A204.1 (cell line): ENCODE measurements around the gene IVD.
"Not testable (repeated sequence)": the region's sequence is repeated elsewhere in the genome, so short reads cannot be mapped to it uniquely, and the experiment has no call there.

ENCODE experiments used
- FAIRE-seq: peaks from 2 replicates; lab custom pipeline; 2012; peaks lifted over from hg19 to GRCh38; lab: Jason Lieb, UNC

The IVD gene

DNA sequence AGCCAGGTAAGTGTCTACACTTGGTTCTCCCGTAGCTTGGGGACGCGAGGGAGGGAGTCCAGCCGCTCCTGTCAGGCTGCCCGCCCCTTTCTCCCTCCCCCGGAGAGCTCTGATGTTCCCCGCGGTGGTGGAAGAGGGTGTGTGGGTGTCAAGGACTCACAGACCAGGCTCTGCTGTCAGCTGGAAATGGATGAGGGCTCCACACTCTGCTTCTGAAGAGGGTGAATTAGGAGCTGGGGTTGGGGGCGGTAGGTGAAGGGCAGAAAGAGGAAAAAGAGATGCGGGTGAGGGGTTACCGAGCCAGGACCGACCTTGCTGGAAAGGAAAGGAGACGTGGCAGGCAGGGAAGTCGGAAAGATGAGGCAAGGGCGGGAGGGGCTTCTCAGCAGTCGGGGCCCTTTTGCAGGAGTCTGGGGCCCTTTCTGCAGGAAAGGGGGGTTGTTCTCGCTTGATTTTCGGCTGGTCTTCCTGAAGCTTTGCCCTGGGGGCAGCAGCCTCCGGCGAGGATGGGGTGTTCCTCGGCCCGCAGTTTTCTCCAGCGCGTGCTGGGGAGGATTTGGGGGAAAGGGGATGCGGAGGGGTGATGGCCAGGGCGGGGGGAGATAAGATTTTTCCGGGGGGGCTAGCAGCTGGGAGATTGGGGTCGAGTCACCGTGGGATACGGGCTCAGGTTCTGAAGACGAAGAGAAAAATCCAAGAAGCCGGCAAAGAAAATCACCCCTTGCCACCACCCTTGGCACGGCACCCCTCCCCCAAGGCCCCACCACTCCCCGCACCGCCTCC is 34.6 kb downstream of the IVD start:
- no peak for FAIRE-seq

GRCh38 chr15:40440743-40441564 is 35.4 kb downstream of the IVD start, which contains the start of gene BAHD1:
Gene BAHD1 (plus strand): TSS chr15:40440953. CDS start chr15:40458465, 17,512 bp downstream.
- peak; percentile 49 for FAIRE-seq

GRCh38 chr15:40441565-40442531 is 36.3 kb downstream of the IVD start:
- no peak for FAIRE-seq

- no peak for FAIRE-seq
These were observed 37.7 kb downstream of the IVD start for GRCh38 chr15:40443255-40443654.

DNA sequence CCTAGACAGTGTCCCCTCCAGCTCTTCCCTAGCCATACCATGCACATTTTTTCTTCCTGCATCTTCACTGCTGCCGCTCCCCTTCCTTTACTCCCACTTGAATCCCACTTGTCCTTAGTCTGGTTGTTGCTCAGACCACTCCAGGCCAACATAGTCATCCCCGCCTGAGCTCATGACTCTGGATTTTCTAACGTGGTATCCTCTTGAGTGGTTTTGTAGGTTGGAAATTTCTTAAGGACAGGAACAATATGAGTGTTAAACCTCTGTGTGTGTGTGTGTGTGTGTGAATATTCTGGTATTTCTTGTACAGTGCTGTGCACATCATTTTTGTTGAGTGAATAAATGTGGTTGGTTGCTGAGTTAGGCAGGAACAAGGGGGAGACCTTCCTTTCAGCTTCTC is 38.3 kb downstream of the IVD start:
- no peak for FAIRE-seq

- FAIRE-seq: no peak
These were observed 39.1 kb downstream of the IVD start for GRCh38 chr15:40444736-40445135.

DNA sequence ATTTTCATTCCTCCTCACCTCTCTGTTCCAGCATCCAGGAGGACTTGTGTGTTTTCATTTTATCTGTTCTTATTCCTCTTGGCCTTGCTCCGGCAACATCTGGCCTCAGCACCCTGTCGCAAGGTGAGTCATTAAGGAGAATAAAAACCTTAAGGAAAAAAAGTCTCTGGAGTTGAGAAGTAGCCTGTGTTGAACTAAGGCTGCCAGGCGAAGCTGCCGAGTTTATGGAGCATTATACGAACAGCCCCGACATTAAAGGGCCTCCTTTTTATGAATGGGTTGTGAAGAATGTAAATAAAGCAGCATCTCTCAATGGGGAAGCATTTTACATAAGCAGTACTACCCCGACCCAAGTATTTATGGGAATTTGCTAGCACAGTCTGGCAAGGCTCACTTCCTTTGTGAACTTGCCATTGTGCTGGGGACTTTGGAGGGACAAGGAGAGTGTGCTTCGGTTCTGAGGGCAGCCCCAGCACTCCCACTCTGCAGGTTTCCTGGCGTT is 39.9 kb downstream of the IVD start:
- no peak for FAIRE-seq

GRCh38 chr15:40446144-40446543 is 40.5 kb downstream of the IVD start:
- no peak for FAIRE-seq

DNA sequence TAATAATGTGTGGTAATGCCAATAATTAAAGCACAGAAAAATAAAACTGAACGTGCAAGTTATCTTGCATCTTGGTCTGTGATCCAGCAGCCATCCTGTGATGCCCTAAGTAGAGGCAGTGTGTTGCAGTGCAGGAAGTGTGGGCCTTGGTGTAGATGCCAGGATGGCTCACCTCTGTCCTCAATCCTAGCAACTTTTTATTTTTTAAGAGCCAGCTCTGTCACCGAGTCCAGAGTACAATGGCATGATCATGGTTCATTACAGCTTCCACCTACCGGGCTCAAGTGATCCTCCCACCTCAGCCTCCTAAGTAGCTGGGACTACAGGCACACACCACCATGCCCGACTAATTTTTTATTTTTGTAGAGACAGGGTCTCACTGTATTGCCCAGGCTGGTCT is 42.8 kb downstream of the IVD start:
- no peak for FAIRE-seq

GRCh38 chr15:40449275-40449674 is 43.7 kb downstream of the IVD start:
- FAIRE-seq: no peak

- FAIRE-seq: no peak
These were observed 44.5 kb downstream of the IVD start for GRCh38 chr15:40450047-40450446.

- no peak for FAIRE-seq
These were observed 46.0 kb downstream of the IVD start for GRCh38 chr15:40451527-40452158.

GRCh38 chr15:40452296-40453090 is 46.9 kb downstream of the IVD start:
- no peak for FAIRE-seq

DNA sequence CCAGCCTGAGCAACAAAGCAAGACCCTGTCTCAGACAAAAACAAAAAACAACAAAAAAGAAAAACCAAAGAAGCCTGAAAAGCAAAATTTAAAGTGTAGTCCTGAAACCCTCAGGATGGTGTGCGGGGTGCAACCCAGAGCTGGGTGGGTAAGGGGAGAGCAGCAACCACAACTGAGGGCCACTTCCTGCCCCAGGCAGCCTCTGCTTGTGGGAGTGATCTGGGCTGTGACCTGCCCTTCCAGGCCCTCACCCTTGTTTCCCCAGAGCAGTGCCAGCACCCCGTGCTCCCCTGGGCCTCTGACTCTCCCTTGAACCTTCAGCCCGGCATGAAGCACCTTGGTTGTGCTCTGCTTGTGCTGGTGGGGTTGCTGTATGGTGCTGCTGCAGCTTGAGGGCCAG is 48.3 kb downstream of the IVD start:
- FAIRE-seq: not testable (repeated sequence)

DNA sequence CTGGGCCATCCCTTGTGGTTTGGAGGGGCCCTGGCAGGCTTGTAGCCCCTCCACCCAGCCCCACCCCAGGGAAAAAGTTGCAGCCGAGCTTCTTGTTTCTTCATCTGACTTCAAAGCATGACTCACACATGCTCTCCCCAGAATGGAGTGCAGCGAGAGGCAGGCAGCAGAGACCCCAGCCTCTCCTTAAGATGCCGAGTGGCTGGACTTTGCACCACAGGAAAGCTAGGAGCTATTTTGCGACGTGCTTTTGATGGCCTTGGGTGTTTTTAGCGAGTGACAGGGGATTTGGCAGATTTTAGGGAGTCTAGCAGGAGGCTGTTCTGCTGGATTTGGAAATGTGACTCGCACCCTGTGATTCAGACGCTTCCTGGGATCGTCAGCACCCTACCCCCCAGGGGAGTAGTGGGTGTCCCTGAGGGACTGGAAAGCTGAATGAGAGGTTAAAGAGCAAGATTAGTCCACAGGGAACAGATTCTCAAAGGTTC is 49.4 kb downstream of the IVD start:
- FAIRE-seq: no peak

DNA sequence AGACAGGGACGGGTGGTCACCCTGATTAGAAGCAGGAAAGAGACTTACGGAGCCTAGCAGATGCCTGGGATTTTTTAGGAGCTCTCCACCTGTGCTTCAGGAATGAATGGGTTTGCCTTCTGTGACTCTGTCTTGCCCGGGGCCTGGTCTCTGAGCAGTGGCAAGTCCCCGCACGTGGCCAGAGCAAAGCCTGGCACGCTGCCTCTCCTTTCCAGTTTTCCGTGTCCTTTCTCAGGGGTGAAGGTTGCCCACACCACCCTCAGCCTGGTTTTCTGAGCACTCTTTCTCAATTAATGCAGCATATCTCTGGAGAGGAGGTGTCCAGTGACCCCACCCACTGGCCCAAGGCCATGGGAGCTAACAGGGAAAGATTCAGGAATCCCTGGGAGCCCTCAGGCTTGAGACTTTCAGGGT is 50.7 kb downstream of the IVD start:
- FAIRE-seq: no peak

- no peak for FAIRE-seq
These were observed 51.1 kb downstream of the IVD start for GRCh38 chr15:40456738-40457137.

DNA sequence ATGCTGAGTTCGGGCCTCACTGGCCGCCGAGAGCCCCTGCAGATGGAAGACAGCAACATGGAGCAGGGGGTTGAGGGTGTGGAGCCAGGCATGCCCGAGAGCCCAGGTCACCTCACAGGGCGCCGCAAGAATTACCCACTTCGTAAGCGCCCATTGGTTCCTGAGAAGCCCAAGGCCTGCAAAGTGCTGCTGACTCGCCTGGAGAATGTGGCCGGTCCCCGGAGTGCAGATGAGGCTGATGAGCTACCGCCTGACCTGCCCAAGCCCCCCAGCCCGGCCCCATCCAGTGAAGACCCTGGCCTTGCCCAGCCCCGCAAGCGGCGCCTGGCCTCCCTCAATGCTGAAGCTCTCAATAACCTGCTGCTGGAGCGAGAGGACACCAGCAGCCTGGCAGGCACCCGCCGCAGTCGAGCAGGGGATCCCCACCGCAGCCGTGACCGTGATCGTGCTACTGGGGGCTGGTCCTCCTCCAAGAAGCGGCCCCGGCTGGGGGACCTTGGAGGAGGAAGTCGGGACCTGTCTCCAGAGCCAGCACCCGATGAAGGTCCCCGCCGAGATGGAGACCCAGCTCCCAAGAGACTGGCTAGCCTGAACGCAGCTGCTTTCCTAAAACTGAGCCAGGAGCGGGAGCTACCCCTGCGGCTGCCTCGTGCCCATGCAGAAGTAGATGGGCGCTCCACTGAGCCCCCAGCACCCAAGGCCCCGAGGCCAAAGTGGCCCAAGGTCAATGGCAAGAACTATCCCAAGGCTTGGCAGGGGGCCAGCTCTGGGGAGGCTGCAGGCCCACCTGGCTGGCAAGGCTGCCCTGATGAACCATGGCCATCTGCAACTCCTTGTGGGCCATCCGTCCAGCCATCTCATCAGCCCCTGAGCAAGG is 53.1 kb downstream of the IVD start:
- no peak for FAIRE-seq

DNA sequence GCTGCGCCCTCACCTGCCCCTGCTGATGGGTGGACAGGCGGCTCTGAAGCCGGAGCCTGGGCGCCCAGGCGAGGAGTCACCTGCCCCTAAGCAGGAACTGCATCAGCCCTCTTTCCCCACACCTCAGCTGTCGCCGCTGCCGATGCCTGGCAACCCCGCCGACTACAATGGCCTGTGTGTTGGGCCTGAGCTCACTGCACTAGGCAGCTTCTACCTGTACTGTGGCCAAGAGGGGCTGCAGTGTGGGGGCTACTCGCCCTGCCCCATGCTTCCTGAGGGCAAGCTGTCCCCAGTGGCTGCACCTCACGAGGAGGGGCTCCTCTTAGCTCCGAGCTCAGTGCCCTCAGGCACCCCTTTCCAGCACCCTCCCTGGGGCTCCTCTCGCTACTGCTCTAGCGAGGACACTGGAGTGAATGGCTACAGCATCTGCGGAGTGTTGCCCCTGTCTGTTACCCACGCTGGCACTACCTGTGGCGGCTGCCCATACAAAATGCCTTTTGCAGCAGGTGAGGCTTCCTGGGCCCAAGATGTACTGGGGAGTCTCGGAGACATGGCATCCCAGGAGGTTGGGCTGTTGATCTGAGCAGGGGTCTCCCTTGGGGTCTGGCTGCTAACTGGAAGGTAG is 53.9 kb downstream of the IVD start:
- FAIRE-seq: no peak
